Mucosa of stomach (tissue), 1 donor: ENCODE results near the gene KATNAL2.
A peak's percentile ranks its signal among the peaks of the same experiment; 100 is the strongest.

Experiments
- H3K27me3 ChIP-seq: one replicate; pipeline ENCODE4 v1.7.0; 2013; ENCODE audit warnings: mild to moderate bottlenecking, low read length; ENCODE audit not compliant: control insufficient read depth, insufficient read depth
- H3K36me3 ChIP-seq: one replicate; pipeline ENCODE4 v1.7.0; 2013; ENCODE audit warnings: low read length; ENCODE audit not compliant: control insufficient read depth, insufficient read depth
- H3K4me1 ChIP-seq: one replicate; pipeline ENCODE4 v1.7.0; 2013; ENCODE audit warnings: mild to moderate bottlenecking, low read length; ENCODE audit not compliant: control insufficient read depth, insufficient read depth
- H3K4me3 ChIP-seq: one replicate; pipeline ENCODE4 v1.7.0; 2013; ENCODE audit warnings: low read length
- H3K9ac ChIP-seq: one replicate; pipeline ENCODE4 v1.7.0; 2013; ENCODE audit warnings: mild to moderate bottlenecking, low read length, moderate library complexity
- H3K9me3 ChIP-seq: one replicate; pipeline ENCODE4 v1.7.0; 2013; ENCODE audit warnings: mild to moderate bottlenecking, low read length, moderate library complexity; ENCODE audit not compliant: control insufficient read depth
- donor health status: Pancreatic carcinoma.

KATNAL2 gene

GRCh38 chr18:46903406-46903805 lies 14.0 kb upstream of the KATNAL2 start:
- no peaks in the 10 kb centered on the region for H3K27me3 ChIP-seq
- H3K4me1 ChIP-seq: no peaks in the 10 kb centered on the region
- H3K9ac ChIP-seq: no peak overlapping the region
- H3K4me3 ChIP-seq: no peak overlapping the region
- H3K9me3 ChIP-seq: no peaks in the 10 kb centered on the region
- H3K36me3 ChIP-seq: no peaks in the 10 kb centered on the region

GRCh38 chr18:46909497-46909896 lies 7.9 kb upstream of the KATNAL2 start:
- no peak overlapping the region for H3K4me3 ChIP-seq
- no peaks in the 10 kb centered on the region for H3K36me3 ChIP-seq

DNA sequence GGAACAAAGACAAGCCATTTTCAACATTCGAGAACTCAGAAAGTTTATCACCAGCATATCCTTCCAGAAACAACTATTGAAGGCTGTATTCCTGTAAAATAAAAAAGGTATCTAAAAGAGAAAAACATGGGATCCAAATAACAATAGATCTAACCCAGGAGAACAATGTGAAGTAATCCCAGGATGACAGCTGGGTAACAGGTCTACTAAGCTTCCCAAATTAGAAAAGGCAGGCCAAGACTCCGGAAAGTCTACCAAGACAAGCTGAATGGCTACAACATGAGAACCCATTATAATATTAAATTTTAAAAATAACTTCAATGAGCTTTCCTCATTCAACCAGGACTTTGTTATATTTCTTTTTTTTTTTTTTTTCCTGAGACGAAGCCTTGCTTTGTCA lies 6.5 kb upstream of the KATNAL2 start:
- Histone ChIP-seq H3K4me1 (peaks cover 3% of the 10 kb centered on the region), H3K4me3 (no peak overlapping the region), H3K9me3 (no peaks in the 10 kb centered on the region), H3K36me3 (no peaks in the 10 kb centered on the region), H3K27me3 (no peaks in the 10 kb centered on the region), H3K9ac (no peak overlapping the region)

More at GRCh38 chr18:46909497-46909896, 7.9 kb upstream of the KATNAL2 start:
- no peak overlapping the region for H3K9ac ChIP-seq
- no peaks in the 10 kb centered on the region for H3K4me1 ChIP-seq
- no peaks in the 10 kb centered on the region for H3K27me3 ChIP-seq
- H3K9me3 ChIP-seq: no peaks in the 10 kb centered on the region

DNA sequence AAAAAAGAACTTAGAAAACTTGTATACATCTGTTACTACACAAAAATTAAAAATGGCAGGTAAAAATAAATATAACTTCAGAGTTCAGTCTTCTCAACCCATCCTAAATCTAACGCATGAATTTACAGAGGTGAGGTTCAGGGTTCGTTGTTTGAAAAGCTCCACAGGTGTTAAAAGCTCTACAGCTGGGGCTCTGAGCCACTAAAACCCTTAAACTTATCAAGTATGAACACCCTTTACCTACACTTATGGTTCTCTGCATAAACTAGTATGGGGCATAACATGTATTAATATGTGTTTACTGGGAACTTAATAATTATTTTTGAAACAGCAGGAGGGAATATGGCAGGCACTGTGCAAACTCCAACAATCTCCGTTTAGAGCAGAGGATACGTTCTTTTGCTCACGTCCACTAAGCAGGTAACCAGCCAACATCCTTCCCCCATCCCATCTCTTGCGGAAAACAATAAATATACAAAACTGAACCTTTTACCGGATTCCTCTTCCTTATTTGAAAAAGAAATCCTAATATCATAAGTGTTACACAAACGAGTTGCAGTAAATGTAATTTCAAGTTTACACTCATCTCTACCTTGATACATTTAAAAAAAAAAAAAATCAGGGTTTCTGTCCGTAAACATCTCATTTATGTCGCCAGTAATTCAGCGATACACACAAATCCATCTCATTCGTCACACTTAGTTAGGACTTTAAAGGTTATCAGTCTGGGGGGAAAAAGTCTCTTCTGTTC lies 1.4 kb upstream of the KATNAL2 start:
- no peaks in the 10 kb centered on the region for H3K36me3 ChIP-seq

GRCh38 chr18:46916551-46917107 lies 773 bp upstream of the KATNAL2 start:
- H3K4me1 ChIP-seq: peaks cover 6% of the 10 kb centered on the region

More for the DNA sequence above, 1.4 kb upstream of the KATNAL2 start:
- no peaks in the 10 kb centered on the region for H3K9me3 ChIP-seq
- H3K4me3 ChIP-seq: peak overlapping the region; percentile 52
- no peaks in the 10 kb centered on the region for H3K27me3 ChIP-seq
- H3K4me1 ChIP-seq: peaks cover 6% of the 10 kb centered on the region
- H3K9ac ChIP-seq: peak overlapping the region; percentile 83

DNA sequence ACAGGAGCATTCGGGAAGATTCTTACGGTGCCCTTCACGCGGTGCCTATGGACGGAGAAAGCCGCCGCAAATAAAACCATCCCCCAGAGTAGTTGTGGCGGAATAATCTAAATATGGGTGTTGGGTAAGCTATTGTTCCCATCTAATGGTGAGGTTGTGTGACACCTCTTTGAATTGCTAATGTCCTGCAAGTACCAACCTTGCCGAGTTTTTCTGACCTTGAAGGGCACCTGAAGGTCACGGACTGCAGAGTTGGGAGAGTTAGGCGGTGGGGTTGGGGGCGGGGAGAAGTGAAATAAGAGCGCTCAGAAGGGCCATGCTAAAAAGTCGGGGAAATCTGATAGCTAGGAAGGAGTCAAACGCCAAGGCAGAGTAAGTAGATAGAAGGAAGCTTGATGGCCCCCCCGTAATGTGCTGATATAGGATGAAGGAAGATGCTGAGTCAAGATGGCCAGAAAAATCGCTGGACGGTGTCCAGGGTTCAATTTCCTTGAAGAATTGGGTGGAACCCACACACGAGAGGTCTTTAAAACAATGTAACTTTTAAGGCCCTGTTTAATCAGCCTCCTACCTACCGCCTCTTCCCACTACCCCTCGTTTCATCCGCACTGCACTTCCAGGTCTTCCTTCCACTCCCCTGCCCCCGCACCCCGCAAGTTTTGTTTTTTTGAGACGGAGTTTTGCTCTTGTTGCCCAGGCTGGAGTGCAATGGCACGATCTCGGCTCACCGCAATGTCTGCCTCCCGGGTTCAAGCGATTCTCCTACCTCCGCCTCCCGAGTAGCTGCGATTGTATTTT lies 600 bp downstream of the KATNAL2 start:
- Histone ChIP-seq H3K4me3 (peak overlapping the region; percentile 77), H3K4me1 (peaks cover 6% of the 10 kb centered on the region), H3K9ac (peak overlapping the region; percentile 86), H3K9me3 (no peaks in the 10 kb centered on the region), H3K36me3 (no peaks in the 10 kb centered on the region), H3K27me3 (no peaks in the 10 kb centered on the region)

More at GRCh38 chr18:46916551-46917107, 773 bp upstream of the KATNAL2 start:
- no peaks in the 10 kb centered on the region for H3K36me3 ChIP-seq
- peak overlapping the region; percentile 83 for H3K9ac ChIP-seq
- H3K9me3 ChIP-seq: no peaks in the 10 kb centered on the region
- H3K4me3 ChIP-seq: peak overlapping the region; percentile 52
- H3K27me3 ChIP-seq: no peaks in the 10 kb centered on the region

DNA sequence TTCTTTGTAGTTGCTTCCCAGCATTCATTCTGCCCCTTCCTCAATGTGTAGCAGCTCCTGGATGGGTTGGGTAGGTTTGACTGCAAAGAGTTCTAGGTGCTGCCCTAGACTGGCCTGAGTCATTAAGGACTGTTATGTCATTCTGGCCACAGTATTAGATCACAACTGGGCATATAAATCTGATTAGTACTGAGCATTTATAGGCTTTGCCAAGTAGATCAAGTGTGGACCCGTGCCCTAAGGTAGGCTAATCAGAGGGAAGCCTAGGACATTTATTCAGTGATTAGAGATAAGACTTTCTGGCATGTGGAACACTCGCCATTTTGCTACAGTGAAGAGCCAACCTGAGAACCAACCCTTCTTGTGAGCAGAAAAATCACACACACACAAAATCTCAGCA lies 2.7 kb downstream of the KATNAL2 start:
- Histone ChIP-seq H3K27me3 (no peaks in the 10 kb centered on the region), H3K4me3 (no peak overlapping the region), H3K9ac (no peak overlapping the region), H3K9me3 (no peaks in the 10 kb centered on the region), H3K4me1 (peaks cover 6% of the 10 kb centered on the region), H3K36me3 (no peaks in the 10 kb centered on the region)

- H3K9ac ChIP-seq: no peak overlapping the region
- no peaks in the 10 kb centered on the region for H3K27me3 ChIP-seq
- H3K9me3 ChIP-seq: no peaks in the 10 kb centered on the region
- no peak overlapping the region for H3K4me3 ChIP-seq
- H3K4me1 ChIP-seq: peaks cover 6% of the 10 kb centered on the region
- no peaks in the 10 kb centered on the region for H3K36me3 ChIP-seq
Observed at GRCh38 chr18:46920653-46921052, 3.3 kb downstream of the KATNAL2 start.

GRCh38 chr18:46939337-46939963 lies 22.0 kb downstream of the KATNAL2 start:
- H3K4me3 ChIP-seq: no peak overlapping the region
- H3K9me3 ChIP-seq: no peaks in the 10 kb centered on the region
- no peaks in the 10 kb centered on the region for H3K4me1 ChIP-seq
- H3K9ac ChIP-seq: no peak overlapping the region
- H3K27me3 ChIP-seq: no peaks in the 10 kb centered on the region
- no peaks in the 10 kb centered on the region for H3K36me3 ChIP-seq

- H3K36me3 ChIP-seq: no peaks in the 10 kb centered on the region
- H3K9ac ChIP-seq: no peak overlapping the region
- H3K27me3 ChIP-seq: no peaks in the 10 kb centered on the region
- no peaks in the 10 kb centered on the region for H3K9me3 ChIP-seq
- no peak overlapping the region for H3K4me3 ChIP-seq
- H3K4me1 ChIP-seq: no peaks in the 10 kb centered on the region
Observed at GRCh38 chr18:46939998-46940571, 22.7 kb downstream of the KATNAL2 start.

- H3K36me3 ChIP-seq: no peaks in the 10 kb centered on the region
- H3K4me3 ChIP-seq: no peak overlapping the region
- no peaks in the 10 kb centered on the region for H3K4me1 ChIP-seq
- H3K9me3 ChIP-seq: no peaks in the 10 kb centered on the region
- H3K27me3 ChIP-seq: no peaks in the 10 kb centered on the region
- no peak overlapping the region for H3K9ac ChIP-seq
Observed at GRCh38 chr18:46942646-46943045, 25.2 kb downstream of the KATNAL2 start.
